ENCODE results near the gene ARHGAP40. TPM values are rescaled to one million over a fixed set of nuclear protein-coding genes. Genes with fewer than 3 reads are reported as not detected.
A peak's percentile ranks its signal among the peaks of the same experiment; 100 is the strongest.

ARHGAP40 gene
- total and polyA plus RNA-seq, 2 of the 13 experiments (the other 11 are each of a cell fraction or from before 2014, with no cell fraction given) = 0.75 to 2.1 TPM

DNA sequence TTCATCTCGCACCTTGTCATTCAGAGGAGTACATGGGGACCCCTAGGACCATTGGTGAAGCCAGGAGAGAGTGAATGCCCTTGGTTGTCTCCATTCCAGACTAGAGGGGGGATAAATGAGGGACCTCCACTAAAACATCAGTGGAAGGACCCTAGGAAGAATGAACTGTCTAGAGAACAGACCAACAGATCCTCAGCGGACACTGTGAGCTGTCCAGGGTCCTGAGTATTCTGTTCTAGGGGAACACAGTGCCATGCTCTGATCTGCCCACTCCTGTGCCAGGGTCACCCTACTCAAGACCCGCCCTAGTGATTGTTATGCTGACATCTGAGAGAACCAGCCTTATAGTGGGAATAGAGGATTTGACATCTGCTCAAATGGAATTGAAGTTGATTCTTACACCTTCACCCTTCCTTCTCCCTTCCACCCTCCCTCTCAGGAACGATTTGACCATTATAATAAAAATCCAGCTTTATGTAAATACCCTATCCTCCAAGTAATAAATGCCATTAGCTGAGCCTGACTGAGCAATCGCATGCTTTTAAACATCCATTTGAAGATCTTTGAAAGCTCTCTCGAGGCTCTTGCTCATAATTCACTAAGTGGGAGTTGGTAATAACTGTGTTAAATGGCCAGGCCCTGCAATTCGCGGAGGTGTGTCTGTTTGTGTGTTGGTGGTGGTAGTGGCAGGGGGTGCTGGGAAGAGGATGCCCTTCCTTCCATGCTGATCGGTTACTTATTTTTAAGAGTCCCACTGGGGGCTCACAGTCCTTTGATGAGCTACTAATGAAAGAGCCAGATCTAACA is 79.1 kb downstream of the ARHGAP40 start (continued):
- TF ChIP-seq TOE1 (CRISPR knock-in tag; IDR thresholded peaks at IDR 0.05) (no peak), E2F1 (CRISPR knock-in tag; IDR thresholded peaks at IDR 0.05) (no peak), ATF4 (CRISPR knock-in tag; IDR thresholded peaks at IDR 0.05) (no peak), GABPB1 (CRISPR knock-in tag; IDR thresholded peaks at IDR 0.05) (no peak; the same call in 1 of the 2 replicates), CREB1 (IDR thresholded peaks at IDR 0.05) (no peak), CREB1 (CRISPR knock-in tag; IDR thresholded peaks at IDR 0.05) (no peak), TOPORS (CRISPR knock-in tag; IDR thresholded peaks at IDR 0.05) (no peak), ZNF253 (CRISPR knock-in tag; IDR thresholded peaks at IDR 0.05; ENCODE audit: borderline replicate concordance) (no peak), KAT7 (CRISPR knock-in tag; IDR thresholded peaks at IDR 0.05; ENCODE audit: borderline replicate concordance) (no peak), ATF6 (CRISPR knock-in tag; conservative IDR thresholded peaks at IDR 0.05) (no peak), PAXIP1 (CRISPR knock-in tag; conservative IDR thresholded peaks at IDR 0.05) (no peak), ZNF7 (CRISPR knock-in tag; IDR thresholded peaks at IDR 0.05) (peak; percentile 56; the same call in 1 of the 2 replicates)
- TF ChIP-seq, protein P1, sequence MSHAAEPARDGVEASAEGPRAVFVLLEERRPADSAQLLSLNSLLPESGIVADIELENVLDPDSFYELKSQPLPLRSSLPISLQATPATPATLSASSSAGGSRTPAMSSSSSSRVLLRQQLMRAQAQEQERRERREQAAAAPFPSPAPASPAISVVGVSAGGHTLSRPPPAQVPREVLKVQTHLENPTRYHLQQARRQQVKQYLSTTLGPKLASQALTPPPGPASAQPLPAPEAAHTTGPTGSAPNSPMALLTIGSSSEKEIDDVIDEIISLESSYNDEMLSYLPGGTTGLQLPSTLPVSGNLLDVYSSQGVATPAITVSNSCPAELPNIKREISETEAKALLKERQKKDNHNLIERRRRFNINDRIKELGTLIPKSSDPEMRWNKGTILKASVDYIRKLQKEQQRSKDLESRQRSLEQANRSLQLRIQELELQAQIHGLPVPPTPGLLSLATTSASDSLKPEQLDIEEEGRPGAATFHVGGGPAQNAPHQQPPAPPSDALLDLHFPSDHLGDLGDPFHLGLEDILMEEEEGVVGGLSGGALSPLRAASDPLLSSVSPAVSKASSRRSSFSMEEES (CRISPR knock-in tag; IDR thresholded peaks at IDR 0.05) = peak; percentile 86
- TF ChIP-seq, protein P2, sequence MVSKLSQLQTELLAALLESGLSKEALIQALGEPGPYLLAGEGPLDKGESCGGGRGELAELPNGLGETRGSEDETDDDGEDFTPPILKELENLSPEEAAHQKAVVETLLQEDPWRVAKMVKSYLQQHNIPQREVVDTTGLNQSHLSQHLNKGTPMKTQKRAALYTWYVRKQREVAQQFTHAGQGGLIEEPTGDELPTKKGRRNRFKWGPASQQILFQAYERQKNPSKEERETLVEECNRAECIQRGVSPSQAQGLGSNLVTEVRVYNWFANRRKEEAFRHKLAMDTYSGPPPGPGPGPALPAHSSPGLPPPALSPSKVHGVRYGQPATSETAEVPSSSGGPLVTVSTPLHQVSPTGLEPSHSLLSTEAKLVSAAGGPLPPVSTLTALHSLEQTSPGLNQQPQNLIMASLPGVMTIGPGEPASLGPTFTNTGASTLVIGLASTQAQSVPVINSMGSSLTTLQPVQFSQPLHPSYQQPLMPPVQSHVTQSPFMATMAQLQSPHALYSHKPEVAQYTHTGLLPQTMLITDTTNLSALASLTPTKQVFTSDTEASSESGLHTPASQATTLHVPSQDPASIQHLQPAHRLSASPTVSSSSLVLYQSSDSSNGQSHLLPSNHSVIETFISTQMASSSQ (IDR thresholded peaks at IDR 0.05; ENCODE audit: low read depth) = no peak
- TF ChIP-seq, protein P2 (CRISPR knock-in tag; IDR thresholded peaks at IDR 0.05; ENCODE audit: borderline replicate concordance) = no peak
